ENCODE data around the gene HSD11B2.

HSD11B2 gene

GRCh38 chr16:67405336-67405735 lies 25.6 kb upstream of the HSD11B2 start:
- Mint-ChIP-seq H3K4me3 (no peak overlapping the region), H3K27me3 (ENCODE audit: low read depth) (peaks cover 9% of the 10 kb centered on the region), H3K4me1 (peaks cover 39% of the 10 kb centered on the region), H3K9me3 (no peaks in the 10 kb centered on the region), H3K36me3 (ENCODE audit: low read depth) (peaks cover 6% of the 10 kb centered on the region), H3K27ac (no peak overlapping the region)
- no peak for TF ChIP-seq CTCF (IDR thresholded peaks at IDR 0.05; ENCODE audit: unreplicated experiment in 3 of 3)

GRCh38 chr16:67406111-67406971 lies 24.6 kb upstream of the HSD11B2 start:
- Mint-ChIP-seq H3K36me3 (ENCODE audit: low read depth) (peaks cover 6% of the 10 kb centered on the region), H3K4me3 (no peak overlapping the region), H3K9me3 (no peaks in the 10 kb centered on the region), H3K4me1 (peaks cover 34% of the 10 kb centered on the region), H3K27me3 (ENCODE audit: low read depth) (peaks cover 9% of the 10 kb centered on the region), H3K27ac (peak overlapping the region; percentile 58 to 92 (median 87))
- no peak for TF ChIP-seq CTCF (IDR thresholded peaks at IDR 0.05; ENCODE audit: unreplicated experiment in 3 of 3)

GRCh38 chr16:67407176-67407787 lies 23.6 kb upstream of the HSD11B2 start:
- H3K9me3 Mint-ChIP-seq: no peaks in the 10 kb centered on the region
- H3K27ac Mint-ChIP-seq: peak overlapping the region in 2 of 3 experiments; percentile 87 to 92
- peaks cover 6% of the 10 kb centered on the region for H3K36me3 Mint-ChIP-seq (ENCODE audit: low read depth)
- no peak for TF ChIP-seq CTCF (IDR thresholded peaks at IDR 0.05; ENCODE audit: unreplicated experiment in 3 of 3)
- H3K4me3 Mint-ChIP-seq: no peak overlapping the region
- peaks cover 29% of the 10 kb centered on the region for H3K4me1 Mint-ChIP-seq
- peaks cover 4% of the 10 kb centered on the region for H3K27me3 Mint-ChIP-seq (ENCODE audit: low read depth)

GRCh38 chr16:67407788-67408452 lies 23.0 kb upstream of the HSD11B2 start:
- peaks cover 31% of the 10 kb centered on the region for H3K4me1 Mint-ChIP-seq
- H3K9me3 Mint-ChIP-seq: no peaks in the 10 kb centered on the region
- H3K36me3 Mint-ChIP-seq (ENCODE audit: low read depth): peaks cover 6% of the 10 kb centered on the region
- peak overlapping the region in 1 of 3 experiments; percentile 92 for H3K27ac Mint-ChIP-seq
- H3K27me3 Mint-ChIP-seq (ENCODE audit: low read depth): peaks cover 4% of the 10 kb centered on the region
- no peak overlapping the region for H3K4me3 Mint-ChIP-seq
- no peak for TF ChIP-seq CTCF (IDR thresholded peaks at IDR 0.05; ENCODE audit: unreplicated experiment in 3 of 3)

DNA sequence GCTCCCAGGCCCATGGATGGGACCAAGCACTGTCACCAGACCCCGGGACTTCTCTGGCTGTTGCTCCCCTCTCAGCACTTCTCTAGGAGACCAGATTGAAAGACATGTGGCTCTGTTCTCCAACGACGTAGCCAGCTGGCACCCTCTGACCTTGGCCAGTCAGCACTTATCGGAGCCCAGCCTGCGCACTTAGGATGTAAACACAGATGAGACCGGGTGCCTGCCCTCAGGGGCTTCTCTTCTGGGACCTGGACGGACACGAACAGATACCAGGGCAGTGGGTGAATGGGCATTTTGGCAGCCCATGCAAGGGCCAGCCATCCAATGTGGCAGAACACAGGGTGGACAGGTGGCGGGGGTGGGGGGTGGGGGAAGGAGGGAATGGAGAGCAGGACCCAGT lies 21.3 kb upstream of the HSD11B2 start:
- no peak overlapping the region for H3K27ac Mint-ChIP-seq
- peaks cover 41% of the 10 kb centered on the region for H3K4me1 Mint-ChIP-seq
- H3K4me3 Mint-ChIP-seq: no peak overlapping the region
- TF ChIP-seq CTCF (IDR thresholded peaks at IDR 0.05; ENCODE audit: unreplicated experiment in 3 of 3): no peak
- H3K36me3 Mint-ChIP-seq (ENCODE audit: low read depth): peaks cover 3% of the 10 kb centered on the region
- H3K27me3 Mint-ChIP-seq (ENCODE audit: low read depth): no peaks in the 10 kb centered on the region
- H3K9me3 Mint-ChIP-seq: no peaks in the 10 kb centered on the region

All from nephron (organoid).